GM12878 (cell line): ENCODE measurements around the gene NUAK1. TPM values are rescaled to one million over a fixed set of nuclear protein-coding genes. Genes with fewer than 3 reads are reported as not detected.

Experiments used
- BCL11A ChIP-seq: IDR thresholded peaks from 2 replicates; pipeline ENCODE4 v1.6.1; 2011; ENCODE audit warnings: low read depth, low read length
- E4F1 ChIP-seq: fragments of 450-650 bp; IDR thresholded peaks from 2 replicates; pipeline ENCODE4 v1.6.1; 2018; ENCODE audit warnings: borderline replicate concordance, mild to moderate bottlenecking; ENCODE audit not compliant: partially characterized antibody
- HDAC2 ChIP-seq: fragments of 200-600 bp; sonication (generic); IDR thresholded peaks from 2 replicates; pipeline ENCODE4 v1.6.1; 2017
- PBX3 ChIP-seq: IDR thresholded peaks from 2 replicates; pipeline ENCODE4 v1.6.1; 2011; ENCODE audit warnings: mild to moderate bottlenecking, low read depth, low read length, moderate library complexity; ENCODE audit not compliant: insufficient replicate concordance
- SIN3A ChIP-seq: IDR thresholded peaks from 2 replicates; pipeline ENCODE4 v1.6.1; 2012; ENCODE audit warnings: low read depth, low read length, improper control_type of control experiment
- SPI1 ChIP-seq: IDR thresholded peaks from 2 replicates; pipeline ENCODE4 v1.6.1; 2011; ENCODE audit warnings: low read depth, mild to moderate bottlenecking, low read length, moderate library complexity, borderline replicate concordance; ENCODE audit not compliant: insufficient read depth
- STAT1 ChIP-seq: fragments of 450-650 bp; conservative IDR thresholded peaks from 2 replicates; pipeline ENCODE4 v1.6.1; 2014; ENCODE audit warnings: antibody characterized with exemption, mild to moderate bottlenecking
- ZBTB40 ChIP-seq: fragments of 450-650 bp; IDR thresholded peaks from 2 replicates; pipeline ENCODE4 v1.6.1; 2016; ENCODE audit warnings: mild to moderate bottlenecking, moderate library complexity, borderline replicate concordance
- ZNF592 ChIP-seq: fragments of 450-650 bp; IDR thresholded peaks from 2 replicates; pipeline ENCODE4 v1.6.1; 2017; ENCODE audit warnings: mild to moderate bottlenecking, moderate library complexity
- polyA plus RNA-seq, 11 experiments: library from polyadenylated mRNA; depleted of rRNA in 4 of 11; unstranded in 6 of 11; stranded (reverse) in 5 of 11; fragments of >200 nt; fragmentation: Nextera tagmentation in 4 of 11; fragmentation: Illumina TruSeq in 1 of 11; extraction: Ambion mirVana in 4 of 11; extraction: Trizol in 1 of 11; gene quantifications; 1 replicate in 1 of 11; 2 replicates in 10 of 11; pipeline versions ENCODE4 v1.2.1 to v1.2.3, GENCODE V29; 2011 to 2016; ENCODE audit warnings: inconsistent platforms in 2 of 11, missing spikeins in 2 of 11, low read depth in 1 of 11
- total RNA-seq, 4 experiments: library from RNA; depleted of rRNA in 3 of 4; stranded (reverse); fragments of >200 nt in 3 of 4; fragmentation: Illumina TruSeq in 1 of 4; extraction: Trizol in 1 of 4; gene quantifications; 2 replicates each; pipeline versions ENCODE4 v1.2.1 to v1.2.3, GENCODE V29; 2013 to 2021

Gene NUAK1
- total and polyA plus RNA-seq, 10 of the 15 experiments (the other 5 are each of a cell fraction or from before 2014, with no cell fraction given): 0.03 to 0.42 (median 0.08) TPM; not detected in 2

- TF ChIP-seq PBX3 (no peak), STAT1 (no peak), SPI1 (no peak), ZNF592 (no peak), E4F1 (no peak), HDAC2 (no peak), SIN3A (no peak), ZBTB40 (no peak), BCL11A (no peak)
Measured at GRCh38 chr12:106138357-106138632, 459 bp downstream of the NUAK1 start (continued).
